ENCODE data around the gene GRB10.

DNA sequence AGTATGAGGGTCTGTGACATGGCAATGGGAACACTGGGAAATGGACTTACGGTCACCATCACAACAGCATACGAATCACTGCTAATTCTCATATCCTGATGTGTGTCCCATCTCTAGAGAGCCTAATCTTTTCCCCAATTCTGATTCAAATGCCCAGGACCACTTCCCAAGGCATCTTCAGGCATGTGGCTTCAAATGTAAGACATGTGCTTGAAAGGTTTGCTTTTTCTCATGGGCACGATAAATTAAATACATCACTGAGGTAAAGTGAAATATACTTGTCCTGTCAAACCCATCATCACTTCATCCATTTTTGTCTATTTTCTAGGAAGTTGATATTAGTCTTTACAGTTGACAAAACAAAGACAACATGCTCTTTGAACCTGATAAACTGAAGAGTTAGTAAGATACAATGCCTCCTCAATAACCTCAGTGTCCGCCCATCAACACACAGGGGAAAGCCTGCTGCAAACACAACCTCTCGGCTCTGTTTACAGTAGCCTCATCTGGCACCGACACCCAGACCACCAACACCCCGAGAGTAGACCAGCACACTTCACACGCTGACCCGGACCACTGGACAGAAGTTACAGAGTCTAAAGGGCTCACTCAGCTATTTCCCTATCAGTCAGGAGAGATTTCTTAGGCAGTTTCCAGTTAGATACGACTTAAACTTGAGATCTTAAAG lies 24.8 kb downstream of the GRB10 start:
- no peak for TF ChIP-seq POLR2A (IDR thresholded peaks at IDR 0.05; ENCODE audit: low read depth, low read length)
- TF ChIP-seq POLR2AphosphoS5 (IDR thresholded peaks at IDR 0.05; ENCODE audit: low read depth, low read length): no peak
- TF ChIP-seq TAF1 (IDR thresholded peaks at IDR 0.05; ENCODE audit: borderline replicate concordance, low read depth, low read length): no peak

All from GM12892 (cell line).